ENCODE measurements around the gene KCNMA1. TPM values are rescaled to one million over a fixed set of nuclear protein-coding genes. Genes with fewer than 3 reads are reported as not detected.

Gene KCNMA1
- total and polyA plus RNA-seq, 10 donors: 9.3 to 114 (median 51.5) TPM

GRCh38 chr10:77358656-77359055, 279.0 kb downstream of the KCNMA1 start:
- WGBS, 5 donors: 82 to 93% (median 86%) methylated on average over 5 of the region's 5 CpGs
- no peak overlapping the region for H3K27ac ChIP-seq
- no peak for DNase-seq
- TF ChIP-seq POLR2A (IDR thresholded peaks at IDR 0.05): no peak
- no peak for TF ChIP-seq CTCF (IDR thresholded peaks at IDR 0.05 in 8 of 11, conservative IDR thresholded peaks at IDR 0.05 in 3 of 11)
- no peak for TF ChIP-seq POLR2AphosphoS5 (IDR thresholded peaks at IDR 0.05)
- H3K4me3 ChIP-seq: no peak overlapping the region
- H3K36me3 ChIP-seq: no peaks in the 10 kb centered on the region
- no peaks in the 10 kb centered on the region for H3K27me3 ChIP-seq (replicated peaks in 1 of 7)
- intact Hi-C loops (cut with DNase I; ENCODE audit: low total_unique reads): no loop called here
- no peaks in the 10 kb centered on the region for H3K4me1 ChIP-seq
- H3K9me3 ChIP-seq: no peaks in the 10 kb centered on the region

- no peaks in the 10 kb centered on the region for H3K4me1 ChIP-seq
- H3K27me3 ChIP-seq (replicated peaks in 1 of 7): no peaks in the 10 kb centered on the region
- TF ChIP-seq CTCF (IDR thresholded peaks at IDR 0.05 in 8 of 11, conservative IDR thresholded peaks at IDR 0.05 in 3 of 11): no peak
- TF ChIP-seq POLR2AphosphoS5 (IDR thresholded peaks at IDR 0.05): no peak
- TF ChIP-seq POLR2A (IDR thresholded peaks at IDR 0.05): no peak
- intact Hi-C loops (cut with DNase I; ENCODE audit: low total_unique reads): no loop called here
- no peak for DNase-seq
- WGBS, 5 donors: 80 to 89% (median 87%) methylated on average over 4 of the region's 4 CpGs
- no peaks in the 10 kb centered on the region for H3K36me3 ChIP-seq
- H3K4me3 ChIP-seq: no peak overlapping the region
- no peak overlapping the region for H3K27ac ChIP-seq
- no peaks in the 10 kb centered on the region for H3K9me3 ChIP-seq
Measured at GRCh38 chr10:77357611-77358310, 279.8 kb downstream of the KCNMA1 start.

- Histone ChIP-seq H3K36me3 (no peaks in the 10 kb centered on the region), H3K4me1 (no peaks in the 10 kb centered on the region), H3K9me3 (no peaks in the 10 kb centered on the region), H3K4me3 (no peak overlapping the region), H3K27ac (no peak overlapping the region), H3K27me3 (replicated peaks in 1 of 7) (no peaks in the 10 kb centered on the region)
- DNase-seq: no peak
- no peak for TF ChIP-seq CTCF (IDR thresholded peaks at IDR 0.05 in 8 of 11, conservative IDR thresholded peaks at IDR 0.05 in 3 of 11)
- no peak for TF ChIP-seq POLR2AphosphoS5 (IDR thresholded peaks at IDR 0.05)
- TF ChIP-seq POLR2A (IDR thresholded peaks at IDR 0.05): no peak
- intact Hi-C loops (cut with DNase I; ENCODE audit: low total_unique reads): no loop called here
Measured at GRCh38 chr10:77357185-77357584, 280.4 kb downstream of the KCNMA1 start.

- 47 to 67% (median 56%) methylated on average over 4 of the region's 4 CpGs for WGBS, 5 donors
- H3K27ac ChIP-seq: no peak overlapping the region
- intact Hi-C loops (cut with DNase I; ENCODE audit: low total_unique reads): no loop called here
- no peaks in the 10 kb centered on the region for H3K4me1 ChIP-seq
- no peak overlapping the region for H3K4me3 ChIP-seq
- no peak for DNase-seq
- H3K36me3 ChIP-seq: no peaks in the 10 kb centered on the region
- no peaks in the 10 kb centered on the region for H3K27me3 ChIP-seq (replicated peaks in 1 of 7)
- TF ChIP-seq POLR2A (IDR thresholded peaks at IDR 0.05) (no peak), POLR2AphosphoS5 (IDR thresholded peaks at IDR 0.05) (no peak), CTCF (IDR thresholded peaks at IDR 0.05 in 8 of 11, conservative IDR thresholded peaks at IDR 0.05 in 3 of 11) (no peak)
- H3K9me3 ChIP-seq: no peaks in the 10 kb centered on the region
Measured at GRCh38 chr10:77355844-77356243, 281.8 kb downstream of the KCNMA1 start.
